Ectodermal cell (in vitro differentiated cells): ENCODE data around the gene CASP14. TPM values are rescaled to one million over a fixed set of nuclear protein-coding genes. Genes with fewer than 3 reads are reported as not detected.
"Not testable (repeated sequence)": the region's sequence is repeated elsewhere in the genome, so short reads cannot be mapped to it uniquely, and the experiment has no call there.

ENCODE experiments used
- H3K27ac ChIP-seq: 2 replicates; pipeline ENCODE4 v1.7.0; 2013; ENCODE audit warnings: mild to moderate bottlenecking, low read depth, low read length; ENCODE audit not compliant: insufficient read depth, poor library complexity, severe bottlenecking
- H3K27me3 ChIP-seq: 2 replicates; pipeline ENCODE4 v1.7.0; 2013; ENCODE audit warnings: mild to moderate bottlenecking, low read length; ENCODE audit not compliant: insufficient read depth, control insufficient read depth, poor library complexity, severe bottlenecking
- H3K36me3 ChIP-seq: one replicate; pipeline ENCODE4 v1.7.0; 2013; ENCODE audit warnings: low read length; ENCODE audit not compliant: control insufficient read depth, insufficient read depth
- H3K4me1 ChIP-seq: one replicate; pipeline ENCODE4 v1.7.0; 2013; ENCODE audit warnings: low read length; ENCODE audit not compliant: control insufficient read depth, insufficient read depth
- H3K4me3 ChIP-seq: 2 replicates; pipeline ENCODE4 v1.7.0; 2013; ENCODE audit warnings: low read depth, low read length, control low read depth; ENCODE audit not compliant: insufficient read depth
- H3K9me3 ChIP-seq: 2 replicates; pipeline ENCODE4 v1.7.0; 2013; ENCODE audit warnings: mild to moderate bottlenecking, low read length, moderate library complexity; ENCODE audit not compliant: control insufficient read depth
- WGBS, 2 experiments: methylation state at CpG; one replicate each; pipeline ENCODE4 v1.1.7; 2013; ENCODE audit warnings: missing lambda C conversion rate in 2 of 2; 5-methylcytosine and 5-hydroxymethylcytosine counted together
- polyA plus RNA-seq, 4 experiments: library from polyadenylated mRNA; stranded (reverse); fragments of 50-300 nt; gene quantifications; one replicate each; pipeline ENCODE4 v1.2.3, GENCODE V29; 2013

Gene CASP14
- not detected for polyA plus RNA-seq (2013, experiment 1 of 4)
- not detected for polyA plus RNA-seq (2013, experiment 2 of 4)
- not detected for polyA plus RNA-seq (2013, experiment 3 of 4)
- polyA plus RNA-seq (2013, experiment 4 of 4), result not detected

DNA sequence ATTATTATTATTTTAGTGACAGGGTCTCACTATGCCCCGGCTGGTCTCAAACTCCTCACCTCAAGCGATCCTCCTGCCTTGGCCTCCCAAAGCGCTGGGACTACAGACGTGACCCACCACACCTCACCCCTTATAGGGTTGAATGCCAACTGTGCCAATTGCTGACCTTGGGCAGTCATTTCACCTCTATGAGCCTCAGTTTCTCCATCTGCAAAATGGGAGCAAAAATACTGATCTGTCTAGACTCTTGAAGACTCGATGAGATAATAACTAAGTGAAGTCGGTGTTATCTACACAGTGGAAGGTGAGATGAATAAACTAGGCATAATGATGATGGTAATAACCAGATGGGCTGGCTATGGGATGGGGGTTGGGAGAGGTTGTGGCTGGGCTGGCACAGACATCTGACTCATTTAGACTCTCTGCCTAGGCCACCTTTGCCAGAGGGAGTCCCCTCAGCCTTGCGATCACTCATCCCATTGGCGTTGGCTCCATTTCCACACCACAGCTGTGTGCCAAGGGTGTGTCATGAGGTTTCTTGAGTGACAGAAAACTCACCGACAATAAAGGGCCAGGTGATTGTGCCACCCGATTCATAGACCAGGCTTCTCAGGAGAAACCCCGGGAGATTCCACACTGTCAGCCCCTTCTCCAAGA is at the start of gene CASP14:
TSS of gene CASP14 (plus strand) at position 596 of the 657 bp plus-strand sequence. CDS start 2,772 bp downstream, outside the sequence.
- Histone ChIP-seq H3K4me1 (no peaks in the 10 kb centered on the region), H3K9me3 (peaks cover 21% of the 10 kb centered on the region), H3K4me3 (no peak within 1 kb of the TSS), H3K36me3 (no peaks in the 10 kb centered on the region), H3K27ac (no peak within 1 kb of the TSS), H3K27me3 (no peaks in the 10 kb centered on the region)
- 86% methylated on average over 11 of the region's 11 CpGs for WGBS, 2 experiments

DNA sequence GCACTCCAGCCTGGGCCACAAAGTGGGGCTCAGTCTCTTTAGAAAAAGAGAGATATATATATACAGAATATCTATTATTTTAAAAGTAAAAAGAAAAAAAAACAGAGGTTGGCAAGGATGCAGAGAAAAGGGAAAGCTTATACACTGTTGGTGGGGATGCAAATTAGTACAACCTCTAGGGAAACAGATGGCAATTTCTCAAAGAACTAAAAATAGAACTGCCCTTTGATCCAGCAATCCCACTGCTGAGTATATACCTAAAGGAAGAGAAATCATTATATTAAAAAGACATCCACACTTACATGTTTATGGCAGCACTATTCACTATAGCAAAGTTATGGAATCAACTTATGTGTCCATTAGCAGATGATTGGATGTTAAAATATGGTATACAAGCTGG is 41.0 kb upstream of the CASP14 start:
- Histone ChIP-seq H3K4me3 (no peak overlapping the region), H3K27ac (no peak overlapping the region), H3K36me3 (no peaks in the 10 kb centered on the region), H3K27me3 (no peaks in the 10 kb centered on the region), H3K4me1 (no peaks in the 10 kb centered on the region), H3K9me3 (peaks cover 2% of the 10 kb centered on the region)

- Histone ChIP-seq H3K4me1 (no peaks in the 10 kb centered on the region), H3K27ac (no peak overlapping the region), H3K36me3 (no peaks in the 10 kb centered on the region), H3K9me3 (peaks cover 2% of the 10 kb centered on the region), H3K4me3 (no peak overlapping the region), H3K27me3 (no peaks in the 10 kb centered on the region)
- WGBS, 2 experiments, result 68 to 69% methylated on average over 73 of the region's 73 CpGs
These were observed 38.6 kb upstream of the CASP14 start for GRCh38 chr19:15010501-15011300.

- Histone ChIP-seq H3K36me3 (no peaks in the 10 kb centered on the region), H3K4me3 (no peak overlapping the region), H3K9me3 (peaks cover 5% of the 10 kb centered on the region), H3K27me3 (no peaks in the 10 kb centered on the region), H3K27ac (no peak overlapping the region), H3K4me1 (no peaks in the 10 kb centered on the region)
- WGBS, 2 experiments, result 36 to 49% methylated on average over 10 to 11 of the region's 11 CpGs
These were observed 34.7 kb upstream of the CASP14 start for GRCh38 chr19:15014579-15014978.

- 66 to 70% methylated on average over 17 to 18 of the region's 18 CpGs for WGBS, 2 experiments
- Histone ChIP-seq H3K36me3 (no peaks in the 10 kb centered on the region), H3K4me3 (no peak overlapping the region), H3K27ac (no peak overlapping the region), H3K9me3 (peaks cover 9% of the 10 kb centered on the region), H3K27me3 (no peaks in the 10 kb centered on the region), H3K4me1 (no peaks in the 10 kb centered on the region)
These were observed 33.2 kb upstream of the CASP14 start for GRCh38 chr19:15015946-15016542.

- WGBS, 2 experiments, result 39 to 55% methylated on average over 3 of the region's 3 CpGs
- H3K36me3 ChIP-seq, H3K4me1 ChIP-seq, H3K27me3 ChIP-seq, H3K4me3 ChIP-seq, H3K9me3 ChIP-seq, H3K27ac ChIP-seq: not testable (repeated sequence)
These were observed 30.4 kb upstream of the CASP14 start for GRCh38 chr19:15018836-15019235.

DNA sequence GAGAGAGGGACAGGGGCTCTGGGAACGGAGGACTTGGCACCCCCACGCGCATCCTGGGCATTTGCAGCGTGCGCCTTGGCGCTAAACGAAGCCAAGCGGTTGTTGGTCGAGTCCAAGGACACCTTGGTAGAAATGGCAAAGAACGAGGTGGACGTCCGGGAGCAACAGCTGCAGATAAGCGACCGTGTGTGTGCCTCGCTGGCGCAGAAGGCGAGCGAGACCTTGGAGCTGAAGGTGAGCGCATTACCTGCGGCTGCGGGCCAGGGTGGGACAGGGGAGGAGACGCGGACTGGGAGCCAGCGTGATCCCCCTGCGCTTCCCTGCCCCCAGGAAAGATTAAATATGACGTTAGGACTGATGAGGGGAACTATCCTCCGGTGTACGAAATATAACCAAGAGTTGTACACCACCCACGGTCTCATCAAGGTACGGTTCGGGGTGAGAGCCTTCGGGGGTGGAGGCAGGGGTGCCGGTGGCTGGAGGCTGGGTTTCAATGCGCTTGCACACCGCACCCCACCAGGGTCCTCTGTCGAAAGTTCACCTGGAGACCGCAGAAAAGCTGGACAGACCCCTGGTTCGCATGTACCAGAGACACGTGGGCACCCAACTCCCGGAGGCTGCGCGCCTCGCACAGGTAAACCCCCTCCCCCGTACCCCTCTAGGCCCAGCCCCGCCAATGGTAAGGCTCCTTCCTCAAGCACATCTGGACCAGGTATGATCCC is 27.8 kb upstream of the CASP14 start:
- Histone ChIP-seq H3K27me3 (no peaks in the 10 kb centered on the region), H3K36me3 (no peaks in the 10 kb centered on the region), H3K4me1 (no peaks in the 10 kb centered on the region), H3K4me3 (no peak overlapping the region), H3K9me3 (peaks cover 9% of the 10 kb centered on the region), H3K27ac (no peak overlapping the region)
- WGBS, 2 experiments, result 89 to 90% methylated on average over 45 of the region's 45 CpGs

GRCh38 chr19:15022752-15023151 is 26.5 kb upstream of the CASP14 start:
- H3K36me3 ChIP-seq, result no peaks in the 10 kb centered on the region
- no peaks in the 10 kb centered on the region for H3K27me3 ChIP-seq
- no peak overlapping the region for H3K27ac ChIP-seq
- 87 to 88% methylated on average over 31 of the region's 31 CpGs for WGBS, 2 experiments
- no peaks in the 10 kb centered on the region for H3K4me1 ChIP-seq
- no peak overlapping the region for H3K4me3 ChIP-seq
- peaks cover 6% of the 10 kb centered on the region for H3K9me3 ChIP-seq

DNA sequence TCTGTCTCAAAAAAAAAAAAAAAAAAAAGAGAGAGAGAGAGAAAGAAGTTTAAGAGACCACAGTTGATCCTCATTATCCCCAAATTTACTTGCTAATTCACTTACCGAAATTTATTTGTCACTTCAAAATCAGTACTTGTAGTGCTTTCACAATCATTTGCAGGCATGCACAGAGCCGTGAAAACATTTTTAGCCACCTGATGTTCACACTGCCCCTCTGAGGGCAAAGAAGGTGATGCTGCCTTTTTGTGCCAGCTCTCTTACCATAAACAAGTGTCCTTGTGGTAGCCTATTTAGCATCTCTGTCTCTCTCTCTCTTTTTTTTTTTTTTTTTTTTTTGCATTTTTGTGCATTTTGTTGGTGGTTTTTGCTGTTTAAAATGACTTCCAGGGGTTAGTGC is 24.1 kb upstream of the CASP14 start:
- H3K27ac ChIP-seq, result no peak overlapping the region
- H3K4me1 ChIP-seq, result no peaks in the 10 kb centered on the region
- 77 to 81% methylated on average over 2 of the region's 2 CpGs for WGBS, 2 experiments
- no peaks in the 10 kb centered on the region for H3K27me3 ChIP-seq
- peaks cover 5% of the 10 kb centered on the region for H3K9me3 ChIP-seq
- no peaks in the 10 kb centered on the region for H3K36me3 ChIP-seq
- no peak overlapping the region for H3K4me3 ChIP-seq

GRCh38 chr19:15028490-15028889 is 20.8 kb upstream of the CASP14 start:
- no peaks in the 10 kb centered on the region for H3K36me3 ChIP-seq
- 74 to 86% methylated on average over 4 to 5 of the region's 5 CpGs for WGBS, 2 experiments

More at GRCh38 chr19:15028490-15028889, 20.8 kb upstream of the CASP14 start:
- H3K27ac ChIP-seq, result no peak overlapping the region
- no peaks in the 10 kb centered on the region for H3K27me3 ChIP-seq
- H3K4me3 ChIP-seq, result no peak overlapping the region
- H3K9me3 ChIP-seq, result peaks cover 2% of the 10 kb centered on the region
- H3K4me1 ChIP-seq, result no peaks in the 10 kb centered on the region
